Brain microvascular endothelial cell (primary cell): ENCODE data around the gene ARIH2.

ENCODE experiments used
- DNase-seq: peaks from one replicate; pipeline ENCODE4 v3.0.0-alpha.2; 2020
- H3K27ac ChIP-seq: fragments of 250-450 bp; sonication (Bioruptor Pico); 2 replicates; pipeline ENCODE4 v1.5.1; 2020; ENCODE audit warnings: mild to moderate bottlenecking, moderate library complexity
- H3K27me3 ChIP-seq: fragments of 250-450 bp; sonication (Bioruptor Pico); replicated peaks from 2 replicates; pipeline ENCODE4 v1.5.1; 2020; ENCODE audit warnings: mild to moderate bottlenecking
- H3K36me3 ChIP-seq: fragments of 250-450 bp; sonication (Bioruptor Pico); replicated peaks from 2 replicates; pipeline ENCODE4 v1.5.1; 2020; ENCODE audit warnings: mild to moderate bottlenecking
- H3K4me3 ChIP-seq: 2 replicates; pipeline ENCODE4 v1.5.1; 2011; ENCODE audit warnings: low read depth, mild to moderate bottlenecking, control low read depth, low read length, moderate library complexity
- CTCF ChIP-seq: IDR thresholded peaks from 2 replicates; pipeline ENCODE4 v1.5.1; 2011; ENCODE audit warnings: low read depth, mild to moderate bottlenecking, moderate library complexity, low read length, control low read depth, inconsistent platforms; ENCODE audit errors: missing control alignments
- in situ Hi-C: cut with HindIII; loops from 2 replicates; pipeline ENCODE4 v1.10.0; 2017; ENCODE audit warnings: low sequenced_read_pairs, low pct_ligation_motif_present

The ARIH2 gene

GRCh38 chr3:49023775-49024174, 105.1 kb downstream of the ARIH2 start:
- in situ Hi-C loops = no loop called here
- Histone ChIP-seq H3K27me3 (no peaks in the 10 kb centered on the region), H3K4me3 (no peak overlapping the region), H3K27ac (no peak overlapping the region), H3K36me3 (peaks cover 37% of the 10 kb centered on the region)
- no peak for TF ChIP-seq CTCF
- no peak for DNase-seq

GRCh38 chr3:49024449-49024848, 105.8 kb downstream of the ARIH2 start:
- H3K27me3 ChIP-seq = no peaks in the 10 kb centered on the region
- in situ Hi-C loops = no loop called here
- no peak overlapping the region for H3K27ac ChIP-seq
- peaks cover 37% of the 10 kb centered on the region for H3K36me3 ChIP-seq
- H3K4me3 ChIP-seq = no peak overlapping the region
- no peak for TF ChIP-seq CTCF
- DNase-seq = no peak

GRCh38 chr3:49025005-49025792, 106.6 kb downstream of the ARIH2 start:
- H3K4me3 ChIP-seq = no peak overlapping the region
- H3K27me3 ChIP-seq = no peaks in the 10 kb centered on the region
- no peak overlapping the region for H3K27ac ChIP-seq
- no peak for DNase-seq
- no peak for TF ChIP-seq CTCF
- peaks cover 41% of the 10 kb centered on the region for H3K36me3 ChIP-seq
- in situ Hi-C loops = no loop called here

- no peaks in the 10 kb centered on the region for H3K27me3 ChIP-seq
- DNase-seq = no peak
- in situ Hi-C loops = no loop called here
- no peak for TF ChIP-seq CTCF
- H3K4me3 ChIP-seq = no peak overlapping the region
- H3K27ac ChIP-seq = no peak overlapping the region
- H3K36me3 ChIP-seq = peaks cover 41% of the 10 kb centered on the region
Observed at GRCh38 chr3:49025793-49026520, 107.3 kb downstream of the ARIH2 start.

- in situ Hi-C loops = no loop called here
- H3K36me3 ChIP-seq = peaks cover 47% of the 10 kb centered on the region
- no peak for DNase-seq
- no peak overlapping the region for H3K4me3 ChIP-seq
- H3K27ac ChIP-seq = no peak overlapping the region
- no peak for TF ChIP-seq CTCF
- H3K27me3 ChIP-seq = no peaks in the 10 kb centered on the region
Observed at GRCh38 chr3:49026536-49026935, 107.9 kb downstream of the ARIH2 start.

GRCh38 chr3:49027634-49028033, 109.0 kb downstream of the ARIH2 start:
- no peak overlapping the region for H3K4me3 ChIP-seq
- in situ Hi-C loops = no loop called here

More at GRCh38 chr3:49027634-49028033, 109.0 kb downstream of the ARIH2 start:
- peaks cover 56% of the 10 kb centered on the region for H3K36me3 ChIP-seq
- H3K27ac ChIP-seq = no peak overlapping the region
- TF ChIP-seq CTCF = no peak
- H3K27me3 ChIP-seq = no peaks in the 10 kb centered on the region
- no peak for DNase-seq
